Fibroblast of skin of scalp (primary cell): ENCODE measurements around the gene TTC3. TPM values are rescaled to one million over a fixed set of nuclear protein-coding genes. Genes with fewer than 3 reads are reported as not detected.
"Not testable (repeated sequence)": the region's sequence is repeated elsewhere in the genome, so short reads cannot be mapped to it uniquely, and the experiment has no call there.

Experiments used
- DNase-seq: peaks from one replicate; pipeline ENCODE4 v3.0.0-alpha.2; 2013
- polyA plus RNA-seq, 2 experiments: library from polyadenylated mRNA; unstranded; fragments of 120-200 nt; gene quantifications; one replicate each; pipeline ENCODE4 v1.2.1, GENCODE V29; 2013; ENCODE audit not compliant: insufficient read length in 2 of 2

Gene TTC3, protein sequence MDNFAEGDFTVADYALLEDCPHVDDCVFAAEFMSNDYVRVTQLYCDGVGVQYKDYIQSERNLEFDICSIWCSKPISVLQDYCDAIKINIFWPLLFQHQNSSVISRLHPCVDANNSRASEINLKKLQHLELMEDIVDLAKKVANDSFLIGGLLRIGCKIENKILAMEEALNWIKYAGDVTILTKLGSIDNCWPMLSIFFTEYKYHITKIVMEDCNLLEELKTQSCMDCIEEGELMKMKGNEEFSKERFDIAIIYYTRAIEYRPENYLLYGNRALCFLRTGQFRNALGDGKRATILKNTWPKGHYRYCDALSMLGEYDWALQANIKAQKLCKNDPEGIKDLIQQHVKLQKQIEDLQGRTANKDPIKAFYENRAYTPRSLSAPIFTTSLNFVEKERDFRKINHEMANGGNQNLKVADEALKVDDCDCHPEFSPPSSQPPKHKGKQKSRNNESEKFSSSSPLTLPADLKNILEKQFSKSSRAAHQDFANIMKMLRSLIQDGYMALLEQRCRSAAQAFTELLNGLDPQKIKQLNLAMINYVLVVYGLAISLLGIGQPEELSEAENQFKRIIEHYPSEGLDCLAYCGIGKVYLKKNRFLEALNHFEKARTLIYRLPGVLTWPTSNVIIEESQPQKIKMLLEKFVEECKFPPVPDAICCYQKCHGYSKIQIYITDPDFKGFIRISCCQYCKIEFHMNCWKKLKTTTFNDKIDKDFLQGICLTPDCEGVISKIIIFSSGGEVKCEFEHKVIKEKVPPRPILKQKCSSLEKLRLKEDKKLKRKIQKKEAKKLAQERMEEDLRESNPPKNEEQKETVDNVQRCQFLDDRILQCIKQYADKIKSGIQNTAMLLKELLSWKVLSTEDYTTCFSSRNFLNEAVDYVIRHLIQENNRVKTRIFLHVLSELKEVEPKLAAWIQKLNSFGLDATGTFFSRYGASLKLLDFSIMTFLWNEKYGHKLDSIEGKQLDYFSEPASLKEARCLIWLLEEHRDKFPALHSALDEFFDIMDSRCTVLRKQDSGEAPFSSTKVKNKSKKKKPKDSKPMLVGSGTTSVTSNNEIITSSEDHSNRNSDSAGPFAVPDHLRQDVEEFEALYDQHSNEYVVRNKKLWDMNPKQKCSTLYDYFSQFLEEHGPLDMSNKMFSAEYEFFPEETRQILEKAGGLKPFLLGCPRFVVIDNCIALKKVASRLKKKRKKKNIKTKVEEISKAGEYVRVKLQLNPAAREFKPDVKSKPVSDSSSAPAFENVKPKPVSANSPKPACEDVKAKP (N-terminal part only)
- 148 TPM for polyA plus RNA-seq (2013, experiment 1 of 2; ENCODE audit: insufficient read length)
- polyA plus RNA-seq (2013, experiment 2 of 2; ENCODE audit: insufficient read length), result 152 TPM

DNA sequence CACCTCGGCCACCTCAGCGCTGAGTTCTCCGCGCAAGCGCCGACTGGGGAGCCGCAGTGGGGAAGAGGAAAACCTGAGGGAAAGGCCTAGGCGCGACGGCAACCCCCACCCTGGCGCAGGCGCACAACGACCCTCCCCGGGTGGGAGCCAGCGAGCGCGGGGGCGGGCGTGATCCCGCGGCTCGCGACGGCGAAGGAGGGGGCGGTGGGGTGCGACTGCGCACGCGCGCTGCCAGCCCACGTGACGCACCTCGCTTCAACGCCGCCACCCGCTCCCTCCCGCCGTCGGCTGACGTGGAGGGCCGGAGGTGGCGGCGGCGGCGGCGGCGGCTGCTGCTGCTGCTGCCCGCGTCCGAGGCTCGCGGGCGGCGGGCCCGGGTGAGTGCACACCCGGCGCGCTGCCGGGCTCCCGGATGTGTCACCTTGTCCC is at the start of gene TTC3, which contains the start of gene PIGP:
TTC3 (plus strand) TSS at position 267 of the 429 bp plus-strand sequence. CDS start 14,004 bp downstream, outside the sequence.
PIGP (minus strand) TSS at position 84 of the 429 bp plus-strand sequence. CDS start 556 bp downstream, outside the sequence.
- peak; percentile 96 for DNase-seq

DNA sequence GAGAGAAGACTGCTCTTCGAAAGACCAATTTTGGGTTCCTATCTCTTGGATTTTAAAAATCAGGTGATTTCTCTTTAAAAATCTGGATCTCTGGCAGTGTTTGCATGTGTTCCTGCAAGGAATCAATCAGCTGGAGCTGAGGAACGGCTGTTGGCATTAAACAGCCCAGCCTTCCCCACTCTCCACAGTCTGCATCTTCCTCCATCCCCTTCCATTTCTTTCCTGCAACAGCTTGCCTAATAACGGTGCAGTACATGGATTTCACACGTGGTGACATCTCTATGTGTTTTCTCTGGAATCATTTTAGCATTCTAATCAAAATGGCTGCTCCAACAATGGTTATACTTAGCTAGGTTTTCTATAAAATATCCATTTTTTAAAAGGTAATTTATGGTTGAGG is 46.6 kb upstream of the TTC3 start:
- DNase-seq, result no peak

DNA sequence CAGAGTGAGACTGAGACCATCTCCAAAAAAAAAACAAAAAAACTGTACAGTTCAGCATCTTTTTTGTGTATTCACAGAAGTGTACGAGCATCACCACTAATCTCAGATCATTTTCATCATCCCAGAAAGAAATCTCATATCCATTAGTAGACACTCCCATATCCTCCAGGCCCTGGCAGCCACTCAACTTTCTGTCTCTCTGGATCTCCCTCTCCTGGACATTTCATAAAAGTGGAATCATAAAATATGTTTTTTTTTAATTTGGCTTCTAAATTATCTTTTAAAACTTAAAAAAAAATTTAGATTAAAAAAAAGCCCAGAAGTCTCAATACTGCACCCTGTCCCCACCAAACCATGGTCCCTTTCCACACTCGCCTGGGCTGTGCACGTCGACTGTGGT is 44.5 kb upstream of the TTC3 start:
- DNase-seq, result peak; percentile 34

DNA sequence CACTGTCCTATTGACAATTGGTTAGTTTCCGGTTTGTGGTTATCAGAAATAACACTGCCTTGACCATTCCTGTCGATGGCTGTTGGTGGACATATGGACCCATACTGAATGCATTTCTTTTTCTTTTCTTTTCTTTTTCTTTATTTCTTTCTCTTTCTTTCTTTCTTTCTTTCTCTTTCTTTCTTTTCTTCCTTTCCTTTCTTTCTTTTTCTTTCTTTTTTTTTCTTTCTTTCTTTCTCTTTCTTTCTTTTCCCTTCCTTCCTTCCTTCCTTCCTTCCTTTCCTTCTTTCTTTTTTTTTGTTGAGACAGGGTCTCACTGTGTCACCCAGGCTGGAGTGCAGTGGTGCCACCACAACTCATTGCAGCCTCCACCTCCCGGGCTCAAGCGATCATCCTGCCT is 42.2 kb upstream of the TTC3 start:
- no peak for DNase-seq

DNA sequence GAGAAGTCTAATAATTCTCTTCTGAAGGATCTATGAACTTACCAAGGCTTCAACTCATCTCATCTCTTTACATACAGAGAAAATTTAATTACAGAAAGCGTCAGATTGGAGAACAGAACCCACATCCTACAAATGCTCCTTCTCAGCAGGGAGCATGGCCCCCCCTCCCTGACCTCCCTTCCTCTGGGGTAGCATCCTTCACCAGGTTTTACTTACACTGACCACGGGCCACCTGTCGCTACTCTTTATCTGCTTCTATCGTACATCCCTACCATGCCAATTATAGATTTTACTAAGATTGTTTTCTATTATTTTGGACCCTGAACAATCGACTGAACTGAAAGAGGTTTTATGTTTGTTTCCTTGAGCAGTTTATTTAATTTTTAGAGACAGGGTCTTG is 40.8 kb upstream of the TTC3 start:
- no peak for DNase-seq

DNA sequence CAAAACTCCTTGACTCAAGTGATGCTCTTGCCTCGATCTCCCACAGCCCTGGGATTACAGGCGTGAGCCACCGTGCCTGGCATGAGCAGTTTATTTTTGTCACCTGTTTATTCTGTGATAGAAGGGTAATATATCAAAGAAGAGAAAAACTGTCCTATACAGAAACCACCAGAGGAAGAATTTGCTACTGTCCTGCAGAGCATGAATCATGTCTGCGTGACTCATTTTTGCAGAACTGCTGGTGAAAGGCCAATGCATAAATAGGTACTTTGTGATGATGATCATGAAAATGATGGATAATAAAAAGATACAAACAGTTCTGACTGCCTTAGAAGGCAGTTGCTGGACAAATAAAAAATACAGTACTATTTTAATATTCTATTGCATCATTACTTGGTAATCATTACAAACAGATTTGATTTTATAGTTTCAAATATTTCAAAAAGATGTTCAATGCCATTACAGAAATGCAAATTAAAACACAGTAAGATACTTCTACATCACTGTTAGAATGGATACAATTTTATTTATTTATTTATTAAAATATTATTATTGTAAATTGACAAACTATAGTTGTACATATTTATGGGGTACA is 40.1 kb upstream of the TTC3 start:
- DNase-seq, result peak; percentile 60

DNA sequence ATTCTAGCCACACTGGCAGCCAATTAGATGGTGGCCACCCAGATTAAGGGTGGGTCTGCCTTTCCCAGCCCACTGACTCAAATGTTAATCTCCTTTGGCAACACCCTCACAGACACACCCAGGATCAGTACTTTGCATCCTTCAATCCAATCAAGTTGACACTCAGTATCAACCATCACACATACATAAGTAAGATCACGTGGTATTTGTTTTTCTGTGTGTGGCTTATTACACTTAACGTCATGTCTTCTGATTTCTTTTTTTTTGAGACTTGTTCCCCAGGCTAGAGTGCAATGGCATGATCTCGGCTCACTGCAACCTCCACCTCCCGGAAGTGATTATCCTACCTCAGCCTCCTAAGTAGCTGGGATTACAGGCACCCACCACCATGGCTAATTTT is 38.7 kb upstream of the TTC3 start:
- not testable (repeated sequence) for DNase-seq

DNA sequence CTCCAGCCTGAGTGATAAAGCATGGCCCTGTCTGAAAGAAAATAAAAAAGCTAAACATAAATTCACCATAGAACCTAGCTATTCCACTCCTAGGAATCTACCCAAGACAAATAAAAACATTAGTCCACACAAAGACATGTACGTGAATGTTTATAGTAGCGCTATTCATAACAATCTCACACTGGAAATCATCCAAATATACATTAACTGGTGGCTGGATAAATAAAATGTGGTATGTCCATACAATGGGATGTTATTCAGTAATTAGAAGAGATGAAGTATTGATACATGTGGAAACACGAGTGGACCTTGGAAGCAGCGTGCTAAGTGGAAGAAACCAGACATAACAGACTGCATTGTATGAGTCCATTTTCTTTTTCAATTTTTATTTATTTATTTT is 36.9 kb upstream of the TTC3 start:
- DNase-seq, result peak; percentile 6

DNA sequence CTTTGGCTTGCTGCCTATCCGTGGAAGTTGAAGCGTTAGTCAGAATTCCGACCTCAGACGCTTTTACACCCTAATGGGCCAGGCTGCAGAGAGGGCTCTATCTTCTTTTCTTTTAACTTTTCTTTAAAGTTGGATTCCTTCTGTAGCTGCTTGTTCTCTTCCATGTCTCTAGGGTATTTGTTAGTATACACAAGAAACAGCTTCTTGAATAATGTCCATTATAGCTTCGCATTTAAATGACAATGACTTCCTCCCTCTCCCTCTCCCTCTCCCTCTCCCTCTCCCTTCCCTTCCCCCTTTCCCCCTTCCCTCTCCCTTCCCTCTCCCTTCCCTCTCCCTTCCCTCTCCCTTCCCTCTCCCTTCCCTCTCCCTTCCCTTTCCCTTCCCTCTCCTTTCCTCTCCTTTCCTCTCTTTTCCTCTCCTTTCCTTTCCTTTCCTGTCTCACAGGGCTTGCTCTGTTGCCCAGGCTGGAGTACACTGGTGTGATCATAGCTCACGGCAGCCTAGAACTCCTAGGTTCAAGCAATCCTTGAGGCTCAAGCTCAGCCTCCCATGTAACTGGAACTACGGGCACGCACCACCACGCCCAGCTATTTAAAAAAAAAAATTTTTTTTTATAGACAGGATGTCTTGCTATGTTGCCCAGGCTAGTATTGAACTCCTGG is 33.5 kb upstream of the TTC3 start:
- no peak for DNase-seq

DNA sequence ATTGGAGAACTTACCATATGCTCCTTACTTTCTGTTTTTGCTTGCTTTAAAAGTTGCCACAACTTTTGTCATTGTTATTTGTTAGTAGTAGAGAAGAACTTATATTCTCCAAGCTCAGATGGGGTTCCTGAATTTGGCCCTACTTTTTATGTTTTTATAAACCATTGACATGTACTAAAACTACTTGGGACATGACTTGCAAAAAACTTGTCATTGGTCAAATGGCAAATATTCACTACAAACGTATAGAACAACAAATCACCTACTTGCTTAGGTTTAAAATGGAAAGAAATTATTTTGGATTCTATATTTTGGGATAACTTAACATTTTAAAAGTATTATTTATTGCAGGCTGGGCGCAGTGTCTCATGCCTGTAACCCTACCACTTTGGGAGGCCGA is 32.8 kb upstream of the TTC3 start:
- DNase-seq, result no peak

DNA sequence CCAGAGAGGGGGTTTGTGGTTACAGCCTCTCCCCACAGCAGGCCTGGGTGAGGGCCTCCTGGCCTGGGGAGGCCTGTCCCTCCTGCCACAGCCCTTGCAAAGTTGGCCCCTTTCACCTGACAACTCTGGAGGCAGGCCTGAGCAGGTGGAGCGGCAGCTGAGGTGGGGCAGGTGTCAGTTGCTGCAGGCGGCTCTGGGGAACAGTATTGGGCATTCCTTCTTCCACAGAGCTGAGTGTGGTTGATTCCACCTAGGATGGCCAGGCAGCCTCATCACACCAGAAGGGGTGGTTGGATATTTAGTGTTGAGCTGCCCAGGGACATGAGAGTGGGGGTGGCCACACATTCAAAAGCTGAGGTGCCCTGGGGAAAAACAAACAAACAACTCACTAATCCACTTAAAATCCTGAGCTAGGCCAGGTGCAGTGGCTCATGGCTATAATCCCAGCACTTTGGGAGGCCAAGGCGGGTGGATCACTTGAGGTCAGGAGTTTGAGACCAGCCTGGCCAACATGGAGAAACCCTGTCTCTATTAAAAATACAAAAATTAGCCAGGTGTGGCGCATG is 31.3 kb upstream of the TTC3 start:
- DNase-seq, result no peak

DNA sequence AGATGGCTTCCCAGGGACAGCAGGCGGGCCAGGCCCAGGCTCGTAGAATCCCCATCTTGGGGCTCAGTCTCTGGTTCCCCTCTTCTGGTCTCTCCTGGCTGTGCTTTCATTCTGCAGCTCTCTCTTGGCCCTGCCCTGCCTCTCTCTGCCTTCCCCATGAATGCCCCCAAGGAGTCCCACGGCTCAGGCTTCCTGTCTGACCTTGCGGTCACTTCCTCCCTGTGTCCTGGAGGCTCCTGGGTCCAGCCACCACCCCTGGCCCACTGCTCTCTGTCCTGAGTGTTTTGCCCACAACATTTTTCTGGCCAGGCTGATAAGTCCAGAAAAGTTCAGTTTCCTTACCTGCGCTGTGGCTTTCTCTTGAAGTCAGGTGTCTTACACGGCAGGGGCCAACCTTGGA is 29.2 kb upstream of the TTC3 start:
- DNase-seq, result no peak

DNA sequence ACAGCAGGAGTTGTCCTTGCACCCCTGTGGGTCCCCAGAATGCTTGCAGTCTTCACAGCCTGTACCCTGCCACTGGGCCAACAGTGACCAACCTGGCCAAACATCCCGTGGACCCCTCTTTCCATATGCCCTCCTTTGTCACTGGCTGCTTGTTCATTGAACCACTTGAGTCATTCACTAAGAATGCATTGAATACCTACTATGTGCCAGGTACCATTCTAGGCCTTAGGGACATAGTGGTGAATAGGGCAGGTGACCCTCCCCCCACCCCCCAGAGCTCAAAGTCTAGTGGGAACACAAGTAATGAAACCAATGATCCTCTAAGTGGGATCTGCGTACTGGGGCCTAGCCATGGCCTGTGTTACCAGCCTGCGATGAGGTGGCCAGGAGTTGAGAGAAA is 28.4 kb upstream of the TTC3 start:
- DNase-seq, result no peak

DNA sequence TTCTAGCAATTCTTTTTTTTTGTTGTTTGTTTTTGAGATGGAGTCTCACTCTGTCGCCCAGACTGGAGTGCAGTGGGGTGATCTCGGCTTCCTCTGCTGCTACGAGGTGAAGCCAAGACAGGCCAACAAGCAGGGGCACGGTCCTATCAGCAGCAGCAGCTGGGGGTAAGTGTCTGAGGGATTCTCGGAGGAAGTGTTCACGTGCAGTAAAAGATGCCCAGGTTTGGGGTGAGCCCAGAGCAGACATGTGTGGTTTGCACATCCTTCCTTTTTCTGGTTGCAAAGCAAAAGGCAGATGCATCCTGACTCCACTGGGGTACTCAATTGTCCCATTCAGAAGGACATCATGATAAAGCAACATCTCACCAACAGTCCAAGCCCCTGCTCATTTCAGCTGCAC is 27.9 kb upstream of the TTC3 start:
- DNase-seq, result no peak

DNA sequence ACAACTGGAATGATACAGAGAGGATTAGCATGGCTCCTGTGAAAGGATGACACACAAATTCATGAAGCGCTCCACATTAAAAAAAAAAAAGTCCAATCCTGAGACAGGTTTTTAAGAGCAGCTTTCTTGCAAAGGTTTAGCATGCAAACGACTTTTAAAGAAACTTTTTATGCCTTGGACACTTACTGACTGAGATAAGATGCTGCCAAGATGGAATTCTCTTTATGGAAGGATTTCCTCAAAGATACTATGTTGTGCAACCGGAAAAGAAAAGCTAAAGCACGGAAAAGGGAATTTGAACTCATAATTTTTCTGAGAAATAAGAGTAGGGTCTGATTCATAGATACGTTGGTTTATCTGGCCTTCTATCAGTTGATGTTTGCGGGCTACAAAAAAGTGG is 27.5 kb upstream of the TTC3 start:
- no peak for DNase-seq

DNA sequence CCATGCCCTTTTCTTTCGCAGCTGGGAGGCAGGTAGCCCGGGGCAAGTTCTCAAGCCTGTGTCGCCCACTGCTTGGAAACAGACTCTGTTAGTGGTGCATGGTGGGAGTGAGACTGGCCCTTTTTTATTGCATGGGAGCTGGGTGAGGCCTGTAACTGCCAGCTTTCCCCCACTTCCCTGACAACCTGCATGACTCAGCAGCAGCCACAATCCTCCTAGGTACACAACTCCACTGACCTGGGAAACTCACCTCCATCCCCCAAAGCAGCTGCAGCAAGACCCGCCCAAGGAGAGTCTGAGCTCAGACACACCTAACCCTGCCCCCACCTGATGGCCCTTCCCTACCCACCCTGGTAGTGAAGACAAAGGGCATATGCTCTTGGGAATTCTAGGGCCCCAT is 26.0 kb upstream of the TTC3 start:
- DNase-seq, result no peak

DNA sequence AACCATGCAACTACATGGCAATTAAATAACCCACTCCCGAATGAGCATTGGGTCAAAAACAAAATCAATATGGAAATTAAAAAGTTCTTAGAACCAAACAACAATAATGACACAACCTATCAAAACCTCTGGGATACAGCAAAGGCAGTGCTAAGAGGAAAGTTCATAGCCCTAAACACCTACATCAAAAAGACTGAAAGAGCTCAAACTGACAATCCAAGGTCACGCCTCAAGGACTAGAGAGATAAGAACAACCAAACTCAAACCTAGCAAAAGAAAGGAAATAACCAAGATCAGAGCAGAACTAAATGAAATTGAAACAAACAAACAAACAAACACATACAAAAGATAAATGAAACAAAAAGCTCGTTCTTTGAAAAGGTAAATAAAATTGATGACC is 23.3 kb upstream of the TTC3 start:
- not testable (repeated sequence) for DNase-seq

DNA sequence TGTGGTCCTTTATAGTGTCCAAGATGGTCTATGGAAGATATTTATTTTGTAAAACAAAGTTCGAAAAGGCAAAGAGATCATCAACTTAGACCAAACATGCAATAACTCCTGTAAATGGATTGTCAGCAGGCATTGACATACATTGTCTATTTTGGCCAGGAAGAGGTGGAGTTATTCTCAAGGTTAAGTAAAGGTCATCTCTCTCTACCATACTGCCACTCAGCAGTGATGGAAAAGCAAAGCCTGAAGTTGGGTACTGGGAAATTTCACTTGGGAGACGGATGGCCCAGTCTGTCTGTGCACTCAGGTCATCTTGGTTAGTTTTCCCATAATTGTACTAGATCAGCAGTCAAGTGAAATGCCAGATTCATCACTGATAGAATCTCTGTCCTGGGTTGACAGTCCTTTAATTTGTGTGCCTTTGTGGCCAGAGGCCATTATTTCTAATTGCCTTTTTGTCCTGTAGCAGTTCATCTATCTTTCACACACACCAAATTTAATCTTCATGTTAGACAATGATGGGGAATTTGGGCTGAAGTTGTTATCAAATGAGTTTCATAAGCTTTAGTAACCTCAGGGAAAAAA is 17.7 kb upstream of the TTC3 start:
- DNase-seq, result no peak

DNA sequence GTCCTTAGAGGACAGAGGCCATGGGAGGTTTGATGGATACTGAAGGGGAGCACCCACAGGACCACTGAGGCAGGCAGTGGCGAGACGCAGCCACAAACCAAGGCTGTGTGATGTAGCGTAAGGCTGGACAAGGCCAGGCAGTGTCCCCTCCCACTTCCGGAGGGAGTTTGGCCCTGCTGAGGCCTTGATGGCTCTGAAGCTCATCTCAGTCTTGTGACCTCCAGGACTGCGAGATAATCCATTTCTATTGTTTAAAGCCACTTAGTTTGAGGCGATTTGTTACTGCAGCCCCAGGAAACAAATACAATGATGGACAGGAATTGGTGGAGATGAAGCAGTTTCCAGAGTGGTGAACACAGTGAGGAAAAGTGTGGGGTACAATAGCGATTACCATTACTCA is 15.4 kb upstream of the TTC3 start:
- no peak for DNase-seq

DNA sequence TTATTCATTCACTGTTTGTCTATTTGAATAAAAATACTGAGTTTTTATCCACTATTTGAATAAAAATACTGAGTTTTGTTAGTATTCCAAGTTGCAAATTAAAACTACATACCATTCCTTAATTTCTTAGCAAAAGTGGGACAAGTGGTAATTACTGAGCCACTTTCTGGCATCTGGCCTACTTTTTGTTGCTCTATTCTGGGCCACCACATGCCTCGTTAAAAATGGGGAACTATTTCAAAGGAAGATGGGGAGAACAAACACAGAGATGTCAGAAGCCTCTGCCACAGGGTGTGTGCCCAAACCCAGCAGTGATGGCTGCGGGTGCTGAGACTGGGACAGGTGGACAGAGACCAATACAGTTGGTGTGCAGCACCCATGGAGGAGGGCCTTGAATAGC is 14.8 kb upstream of the TTC3 start:
- no peak for DNase-seq

DNA sequence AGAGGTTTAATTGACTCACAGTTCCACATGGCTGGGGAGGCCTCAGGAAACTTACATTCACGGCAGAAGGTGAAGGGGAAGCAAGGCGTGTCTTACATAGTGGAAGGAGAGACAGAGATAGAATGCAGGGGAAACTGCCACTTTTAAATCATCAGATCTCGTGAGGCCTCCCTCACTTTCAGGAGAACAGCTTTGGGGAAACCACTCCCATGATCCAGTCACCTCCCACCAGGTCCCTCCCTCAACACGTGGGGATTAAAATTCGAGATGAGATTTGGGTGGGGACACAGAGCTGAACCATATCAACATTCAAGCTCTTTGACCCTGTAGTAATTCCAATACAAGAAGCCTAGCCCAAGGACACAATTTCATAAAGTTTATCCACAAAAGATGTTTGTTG is 13.9 kb upstream of the TTC3 start:
- no peak for DNase-seq
